Mammary epithelial cell (primary cell): ENCODE data around the gene FUBP3.

Experiments used
- CTCF ChIP-seq, 2 donors: IDR thresholded peaks in 1 of 2; conservative IDR thresholded peaks in 1 of 2; 2 replicates each; pipeline ENCODE4 v1.5.1; 2011 to 2012; ENCODE audit warnings: inconsistent platforms in 2 of 2, low read length in 2 of 2, mild to moderate bottlenecking in 2 of 2, control low read depth in 1 of 2, low read depth in 1 of 2; ENCODE audit not compliant: insufficient read depth in 1 of 2; ENCODE audit errors: extremely low read depth in 1 of 2
- EZH2 ChIP-seq: IDR thresholded peaks from 2 replicates; pipeline ENCODE4 v1.6.1; 2012; ENCODE audit warnings: low read length, inconsistent platforms, borderline replicate concordance

DNA sequence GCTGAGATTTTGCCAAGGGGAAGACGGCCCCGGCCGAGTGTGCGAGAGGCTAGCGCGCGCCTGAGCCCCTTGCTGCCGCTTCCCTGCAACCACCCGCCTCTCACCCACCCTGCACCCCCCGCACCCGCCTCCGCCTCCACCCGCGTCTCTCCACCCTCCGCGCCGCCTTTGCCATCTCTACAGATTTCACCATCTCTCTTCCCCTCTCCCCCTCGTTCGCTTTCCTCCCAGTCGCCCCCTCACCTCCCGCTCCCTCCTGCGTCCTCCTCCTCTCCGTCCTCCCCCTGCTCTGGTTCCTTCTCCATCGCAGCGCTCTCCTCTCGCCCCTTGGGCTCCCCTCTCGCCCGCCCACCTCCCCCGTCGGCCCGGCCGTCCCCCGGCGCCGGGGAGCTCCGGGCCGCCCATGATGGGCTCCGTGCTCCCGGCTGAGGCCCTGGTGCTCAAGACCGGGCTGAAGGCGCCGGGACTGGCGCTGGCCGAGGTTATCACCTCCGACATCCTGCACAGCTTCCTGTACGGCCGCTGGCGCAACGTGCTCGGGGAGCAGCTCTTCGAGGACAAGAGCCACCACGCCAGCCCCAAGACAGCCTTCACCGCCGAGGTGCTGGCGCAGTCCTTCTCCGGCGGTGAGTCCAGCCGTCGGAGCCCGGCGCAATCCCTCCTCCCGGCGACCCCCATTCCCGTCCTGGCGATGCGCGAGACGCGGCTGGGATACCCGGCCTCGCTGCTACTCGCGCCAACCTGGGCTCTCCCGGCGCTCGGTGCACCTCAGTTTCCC is 85.1 kb downstream of the FUBP3 start, which contains the start of gene PRDM12:
- TF ChIP-seq CTCF (conservative IDR thresholded peaks at IDR 0.05 in 1 of 2, IDR thresholded peaks at IDR 0.05 in 1 of 2; ENCODE audit: extremely low read depth in 1 of 2, insufficient read depth in 1 of 2, low read depth in 1 of 2, low read length in 2 of 2) (no peak), EZH2 (peak; percentile 100)
